H1 (cell line): Measurements from ENCODE around the gene RNF114. TPM values are rescaled to one million over a fixed set of nuclear protein-coding genes. Genes with fewer than 3 reads are reported as not detected.

Experiments used
- ASH2L ChIP-seq: fragments of 200-600, 300-600 bp; sonication (generic); IDR thresholded peaks from one replicate; pipeline ENCODE4 v1.7.1; 2017; ENCODE audit warnings: low read length
- BRCA1 ChIP-seq: IDR thresholded peaks from 2 replicates; pipeline ENCODE4 v1.6.1; 2012; ENCODE audit warnings: low read depth, low read length, improper control_type of control experiment
- CBX8 ChIP-seq: fragments of 300-800, 300-1000 bp; sonication (generic); IDR thresholded peaks from 2 replicates; pipeline ENCODE4 v1.7.1; 2016; ENCODE audit warnings: low read depth, low read length, borderline replicate concordance
- CHD1 ChIP-seq: IDR thresholded peaks from 2 replicates; pipeline ENCODE4 v1.6.1; 2012; ENCODE audit warnings: low read depth, low read length, improper control_type of control experiment
- CHD2 ChIP-seq: IDR thresholded peaks from 2 replicates; pipeline ENCODE4 v1.6.1; 2012; ENCODE audit warnings: low read length, improper control_type of control experiment
- E2F6 ChIP-seq: IDR thresholded peaks from 2 replicates; pipeline ENCODE4 v1.6.1; 2012; ENCODE audit warnings: inconsistent platforms
- EZH2 ChIP-seq: fragments of 200-600 bp; sonication (generic); IDR thresholded peaks from 2 replicates; pipeline ENCODE4 v1.7.1; 2012; ENCODE audit warnings: low read depth, mild to moderate bottlenecking, moderate library complexity, low read length, inconsistent platforms; ENCODE audit not compliant: severe bottlenecking
- FOSL1 ChIP-seq: IDR thresholded peaks from 2 replicates; pipeline ENCODE4 v1.6.1; 2011; ENCODE audit warnings: mild to moderate bottlenecking, low read depth, low read length, moderate library complexity; ENCODE audit not compliant: insufficient read depth
- HDAC6 ChIP-seq: IDR thresholded peaks from one replicate; pipeline ENCODE4 v1.7.1; 2012; ENCODE audit warnings: low read depth, mild to moderate bottlenecking, inconsistent platforms, low read length, moderate library complexity
- JUN ChIP-seq: IDR thresholded peaks from 2 replicates; pipeline ENCODE4 v1.6.1; 2011; ENCODE audit warnings: low read depth, mild to moderate bottlenecking, improper control_type of control experiment, low read length
- JUND ChIP-seq: IDR thresholded peaks from 2 replicates; pipeline ENCODE4 v1.6.1; 2011; ENCODE audit warnings: mild to moderate bottlenecking, improper control_type of control experiment, low read length
- KDM4A ChIP-seq: IDR thresholded peaks from one replicate; pipeline ENCODE4 v1.7.1; 2012; ENCODE audit warnings: low read depth, mild to moderate bottlenecking, moderate library complexity, low read length, inconsistent platforms; ENCODE audit not compliant: severe bottlenecking
- MAX ChIP-seq: IDR thresholded peaks from 2 replicates; pipeline ENCODE4 v1.6.1; 2012; ENCODE audit warnings: inconsistent platforms
- NANOG ChIP-seq: IDR thresholded peaks from 2 replicates; pipeline ENCODE4 v1.6.1; 2011; ENCODE audit warnings: low read length, low read depth, mild to moderate bottlenecking, inconsistent platforms; ENCODE audit not compliant: insufficient read depth, poor library complexity, severe bottlenecking
- NRF1 ChIP-seq: IDR thresholded peaks from 2 replicates; pipeline ENCODE4 v1.6.1; 2011; ENCODE audit warnings: mild to moderate bottlenecking, low read depth, low read length, improper control_type of control experiment
- PHF8 ChIP-seq: fragments of 200-600 bp; sonication (generic); conservative IDR thresholded peaks from 2 replicates; pipeline ENCODE4 v1.7.1; 2012; ENCODE audit warnings: low read depth, mild to moderate bottlenecking, inconsistent platforms, low read length, moderate library complexity
- RFX5 ChIP-seq: IDR thresholded peaks from 2 replicates; pipeline ENCODE4 v1.6.1; 2011; ENCODE audit warnings: low read depth, low read length, improper control_type of control experiment, borderline replicate concordance
- SAP30 ChIP-seq: fragments of 300-600 bp; sonication (generic); IDR thresholded peaks from 2 replicates; pipeline ENCODE4 v1.7.1; 2012; ENCODE audit warnings: low read length, moderate library complexity, mild to moderate bottlenecking, inconsistent platforms; ENCODE audit not compliant: insufficient read depth, insufficient replicate concordance
- TAF1 ChIP-seq: IDR thresholded peaks from 2 replicates; pipeline ENCODE4 v1.6.1; 2011; ENCODE audit warnings: mild to moderate bottlenecking, low read depth, low read length
- TAF7 ChIP-seq: optimal IDR thresholded peaks from 2 replicates; pipeline ENCODE3; 2011; ENCODE audit warnings: low read depth, mild to moderate bottlenecking, inconsistent platforms, low read length, moderate library complexity, borderline replicate concordance
- TBP ChIP-seq: IDR thresholded peaks from 2 replicates; pipeline ENCODE4 v1.6.1; 2011; ENCODE audit warnings: low read depth, low read length, improper control_type of control experiment
- TCF12 ChIP-seq: IDR thresholded peaks from 2 replicates; pipeline ENCODE4 v1.6.1; 2011; ENCODE audit warnings: low read depth, mild to moderate bottlenecking, low read length
- YY1 ChIP-seq: IDR thresholded peaks from 2 replicates; pipeline ENCODE4 v1.6.1; 2011; ENCODE audit warnings: low read depth, mild to moderate bottlenecking, low read length
- polyA plus RNA-seq, 7 experiments: library from polyadenylated mRNA; depleted of rRNA in 3 of 7; stranded (reverse) in 5 of 7; unstranded in 2 of 7; fragments of >200 nt in 5 of 7; fragments of 200-250 nt in 2 of 7; gene quantifications; 1 replicate in 5 of 7; 2 replicates in 1 of 7; 4 replicates in 1 of 7; pipeline versions ENCODE4 v1.2.1 to v1.2.3, GENCODE V29; 2011 to 2013; ENCODE audit warnings: missing spikeins in 2 of 7, mixed read lengths in 2 of 7
- total RNA-seq: library from RNA; stranded (reverse); fragmentation: NEBNext Ultra II Directional; extraction: Animal tissue kit (Norgen Biotek cat#: 25700); gene quantifications from 2 replicates; pipeline ENCODE4 v1.2.1, GENCODE V29; 2021

The RNF114 gene
- total and polyA plus RNA-seq, 2 of the 8 experiments (the other 6 are each of a cell fraction or from before 2014, with no cell fraction given): 81.7 to 89.9 TPM

- no peak for TF ChIP-seq SAP30
- no peak for TF ChIP-seq TAF7
- peak; percentile 53 for TF ChIP-seq PHF8
- no peak for TF ChIP-seq JUND
- no peak for TF ChIP-seq YY1
- 0 out of 2 replicates have a peak, but pooled peaks have one; percentile 16 for TF ChIP-seq TCF12
- TF ChIP-seq BRCA1: no peak
- TF ChIP-seq CHD2: 0 out of 2 replicates have a peak, but pooled peaks have one; percentile 46
- TF ChIP-seq HDAC6: no peak
- no peak for TF ChIP-seq FOSL1
- TF ChIP-seq KDM4A: peak; percentile 81
- peak; percentile 85 for TF ChIP-seq ASH2L
- peak; percentile 92 for TF ChIP-seq E2F6
- TF ChIP-seq TBP: no peak
- no peak for TF ChIP-seq JUN
- TF ChIP-seq MAX: peak; percentile 98
- no peak for TF ChIP-seq CHD1
- no peak for TF ChIP-seq NRF1
- TF ChIP-seq TAF1: peak; percentile 30; the same call in 1 of the 2 replicates
- no peak for TF ChIP-seq NANOG
- TF ChIP-seq RFX5: no peak
- no peak for TF ChIP-seq CBX8
- no peak for TF ChIP-seq EZH2
- TF ChIP-seq, all 59 proteins: peak for 19
Observed at GRCh38 chr20:49979030-49979832, 43.0 kb downstream of the RNF114 start (continued).
